ENCODE results near the gene FNDC3B.

The FNDC3B gene

DNA sequence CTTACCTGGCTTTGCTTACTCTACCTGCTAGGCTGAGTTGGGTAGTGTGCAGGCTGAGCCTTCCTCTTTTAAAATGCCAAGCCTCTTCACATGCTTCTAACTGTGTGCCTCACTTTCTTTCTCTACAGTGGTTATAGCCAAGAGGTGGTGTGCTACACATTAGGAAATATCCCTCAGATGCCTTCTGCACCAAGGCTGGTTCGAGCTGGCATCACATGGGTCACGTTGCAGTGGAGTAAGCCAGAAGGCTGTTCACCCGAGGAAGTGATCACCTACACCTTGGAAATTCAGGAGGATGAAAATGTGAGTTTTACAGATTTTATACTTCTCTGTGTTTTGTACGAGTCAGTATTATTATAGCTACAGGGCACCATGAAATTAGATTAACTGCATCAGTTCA is 291.0 kb downstream of the FNDC3B start:
- Histone ChIP-seq H3K27me3 (ENCODE audit: control insufficient read depth in 1 of 2, insufficient read depth in 2 of 2, low read length in 2 of 2) (no peaks in the 10 kb centered on the region), H3K4me1 (ENCODE audit: control insufficient read depth in 1 of 2, insufficient read depth in 2 of 2, low read length in 2 of 2) (peaks cover 0 to 5% of the 10 kb centered on the region in 2 donors), H3K9me3 (ENCODE audit: control insufficient read depth in 1 of 2, low read length in 2 of 2) (no peaks in the 10 kb centered on the region), H3K36me3 (ENCODE audit: control insufficient read depth in 1 of 2, insufficient read depth in 2 of 2, low read length in 2 of 2) (peaks cover 31 to 36% of the 10 kb centered on the region in 2 donors), H3K9ac (ENCODE audit: low read depth in 1 of 2, low read length in 2 of 2) (no peak overlapping the region), H3K27ac (ENCODE audit: low read depth, low read length) (no peak overlapping the region), H3K4me3 (ENCODE audit: low read depth in 1 of 2, low read length in 2 of 2) (no peak overlapping the region)

DNA sequence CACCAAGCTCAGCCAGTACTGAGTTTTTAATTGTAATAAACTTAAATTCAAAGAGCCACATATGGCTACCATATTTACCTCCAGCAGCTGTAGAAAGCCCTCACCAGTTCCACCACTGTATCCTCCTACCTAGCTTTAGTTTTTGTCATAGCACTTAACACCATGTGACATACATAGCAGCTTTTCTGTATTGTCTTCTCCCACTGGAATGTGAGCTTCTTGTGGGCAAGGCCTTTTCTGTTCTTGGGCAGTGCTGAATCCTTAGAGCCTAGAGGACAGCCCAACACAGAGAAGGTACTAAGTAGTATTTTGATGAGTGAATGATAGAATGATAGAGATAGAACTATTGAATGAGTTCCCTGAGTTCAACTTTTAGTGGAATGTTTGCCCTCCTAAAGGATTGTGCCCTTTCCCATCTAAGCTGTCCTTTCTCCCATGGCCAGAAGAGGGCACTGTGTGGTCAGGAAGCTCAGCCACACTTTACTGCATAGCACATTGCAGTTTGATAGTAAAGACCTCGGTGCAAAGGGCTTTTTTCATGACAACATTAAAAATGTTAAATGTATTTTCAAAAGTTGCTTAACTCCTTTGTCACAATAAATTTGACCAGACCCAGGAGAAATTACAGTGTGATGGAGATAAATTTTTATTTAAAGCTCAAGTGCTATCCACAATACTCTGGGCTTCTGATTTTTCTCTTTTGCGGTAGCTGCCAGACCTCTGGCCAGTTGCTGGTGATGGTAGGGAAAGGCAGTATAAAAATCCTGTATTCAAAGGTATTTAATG is 293.1 kb downstream of the FNDC3B start:
- Histone ChIP-seq H3K27me3 (ENCODE audit: control insufficient read depth in 1 of 2, insufficient read depth in 2 of 2, low read length in 2 of 2) (no peaks in the 10 kb centered on the region), H3K4me1 (ENCODE audit: control insufficient read depth in 1 of 2, insufficient read depth in 2 of 2, low read length in 2 of 2) (peaks cover 0 to 5% of the 10 kb centered on the region in 2 donors), H3K27ac (ENCODE audit: low read depth, low read length) (no peak overlapping the region), H3K4me3 (ENCODE audit: low read depth in 1 of 2, low read length in 2 of 2) (no peak overlapping the region), H3K9ac (ENCODE audit: low read depth in 1 of 2, low read length in 2 of 2) (no peak overlapping the region), H3K36me3 (ENCODE audit: control insufficient read depth in 1 of 2, insufficient read depth in 2 of 2, low read length in 2 of 2) (peaks cover 31 to 36% of the 10 kb centered on the region in 2 donors), H3K9me3 (ENCODE audit: control insufficient read depth in 1 of 2, low read length in 2 of 2) (no peaks in the 10 kb centered on the region)

DNA sequence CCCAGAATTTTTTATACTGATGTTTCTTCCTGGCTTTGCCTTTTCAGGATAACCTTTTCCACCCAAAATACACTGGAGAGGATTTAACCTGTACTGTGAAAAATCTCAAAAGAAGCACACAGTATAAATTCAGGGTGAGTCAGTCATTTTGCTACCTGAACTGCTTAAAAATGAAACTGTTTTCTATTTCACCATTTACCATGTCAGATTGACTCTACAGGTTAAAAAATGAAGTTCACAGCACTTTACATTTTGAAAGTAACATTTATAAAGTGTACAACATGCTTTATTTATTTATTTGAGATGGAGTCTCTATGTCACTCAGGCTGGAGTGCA is 293.6 kb downstream of the FNDC3B start:
- Histone ChIP-seq H3K9ac (ENCODE audit: low read depth in 1 of 2, low read length in 2 of 2) (no peak overlapping the region), H3K4me3 (ENCODE audit: low read depth in 1 of 2, low read length in 2 of 2) (no peak overlapping the region), H3K27ac (ENCODE audit: low read depth, low read length) (no peak overlapping the region), H3K27me3 (ENCODE audit: control insufficient read depth in 1 of 2, insufficient read depth in 2 of 2, low read length in 2 of 2) (no peaks in the 10 kb centered on the region), H3K36me3 (ENCODE audit: control insufficient read depth in 1 of 2, insufficient read depth in 2 of 2, low read length in 2 of 2) (peaks cover 26 to 40% of the 10 kb centered on the region in 2 donors), H3K9me3 (ENCODE audit: control insufficient read depth in 1 of 2, low read length in 2 of 2) (no peaks in the 10 kb centered on the region), H3K4me1 (ENCODE audit: control insufficient read depth in 1 of 2, insufficient read depth in 2 of 2, low read length in 2 of 2) (peaks cover 0 to 5% of the 10 kb centered on the region in 2 donors)

DNA sequence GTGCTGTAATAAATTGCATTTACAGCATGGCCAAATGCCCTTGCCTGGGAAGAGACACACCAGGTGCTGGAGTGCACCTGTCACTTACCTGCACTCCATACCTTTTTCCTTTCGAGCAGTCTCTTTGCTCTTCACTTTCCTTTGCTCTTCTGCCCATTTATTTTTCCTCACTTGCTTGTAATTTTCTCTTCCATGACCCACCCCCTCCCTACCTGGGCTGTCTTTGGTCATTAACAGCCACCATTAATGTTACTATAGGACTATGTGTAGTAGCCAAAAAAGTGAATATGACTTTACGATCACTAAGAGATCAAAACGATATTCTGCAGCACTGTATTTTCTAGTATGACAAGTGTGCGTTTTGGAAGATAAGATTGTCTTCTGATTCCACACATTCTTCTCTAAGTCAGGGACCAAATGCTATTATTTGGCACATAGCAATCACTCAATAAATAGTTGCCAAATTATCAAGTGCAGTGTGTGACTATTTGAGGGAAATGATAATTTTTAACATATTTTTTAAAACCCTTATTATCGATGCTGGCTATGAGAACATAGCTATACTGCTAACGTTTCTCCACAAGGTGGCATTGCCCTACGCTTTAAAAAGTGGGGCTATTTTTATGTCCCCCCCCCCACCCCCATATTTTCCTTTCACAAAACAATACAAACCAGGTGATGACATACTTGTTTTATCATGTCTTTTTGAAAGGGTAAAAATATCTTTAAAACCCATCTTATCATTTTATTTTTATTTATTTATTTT is 294.5 kb downstream of the FNDC3B start:
- Histone ChIP-seq H3K4me3 (ENCODE audit: low read depth in 1 of 2, low read length in 2 of 2) (no peak overlapping the region), H3K36me3 (ENCODE audit: control insufficient read depth in 1 of 2, insufficient read depth in 2 of 2, low read length in 2 of 2) (peaks cover 21 to 38% of the 10 kb centered on the region in 2 donors), H3K9ac (ENCODE audit: low read depth in 1 of 2, low read length in 2 of 2) (no peak overlapping the region), H3K9me3 (ENCODE audit: control insufficient read depth in 1 of 2, low read length in 2 of 2) (no peaks in the 10 kb centered on the region), H3K4me1 (ENCODE audit: control insufficient read depth in 1 of 2, insufficient read depth in 2 of 2, low read length in 2 of 2) (peaks cover 0 to 5% of the 10 kb centered on the region in 2 donors), H3K27ac (ENCODE audit: low read depth, low read length) (no peak overlapping the region), H3K27me3 (ENCODE audit: control insufficient read depth in 1 of 2, insufficient read depth in 2 of 2, low read length in 2 of 2) (no peaks in the 10 kb centered on the region)

DNA sequence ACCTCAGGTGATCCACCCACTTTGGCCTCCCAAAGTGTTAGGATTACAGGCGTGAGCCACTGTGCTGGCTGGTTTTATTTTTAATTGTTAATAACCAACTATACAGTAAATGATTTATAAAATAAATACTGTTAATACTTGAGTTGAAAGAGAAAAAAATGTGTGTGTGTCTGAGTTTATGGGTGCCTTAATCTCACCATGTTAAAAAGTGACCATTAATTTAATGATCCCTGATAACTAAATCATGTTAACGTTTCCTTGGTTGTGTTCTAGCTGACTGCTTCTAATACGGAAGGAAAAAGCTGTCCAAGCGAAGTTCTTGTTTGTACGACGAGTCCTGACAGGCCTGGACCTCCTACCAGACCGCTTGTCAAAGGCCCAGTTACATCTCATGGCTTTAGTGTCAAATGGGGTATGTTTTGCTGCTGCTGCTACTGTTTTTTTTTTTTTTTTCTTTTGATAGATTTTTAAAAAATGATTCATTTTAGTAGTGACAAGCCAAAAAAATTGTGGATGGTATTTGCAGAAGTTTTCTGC is 295.4 kb downstream of the FNDC3B start:
- no peak overlapping the region for H3K4me3 ChIP-seq (ENCODE audit: low read depth in 1 of 2, low read length in 2 of 2)
- H3K9ac ChIP-seq (ENCODE audit: low read depth in 1 of 2, low read length in 2 of 2): no peak overlapping the region
- H3K27me3 ChIP-seq (ENCODE audit: control insufficient read depth in 1 of 2, insufficient read depth in 2 of 2, low read length in 2 of 2): no peaks in the 10 kb centered on the region
- peaks cover 0 to 5% of the 10 kb centered on the region in 2 donors for H3K4me1 ChIP-seq (ENCODE audit: control insufficient read depth in 1 of 2, insufficient read depth in 2 of 2, low read length in 2 of 2)
- H3K9me3 ChIP-seq (ENCODE audit: control insufficient read depth in 1 of 2, low read length in 2 of 2): no peaks in the 10 kb centered on the region
- no peak overlapping the region for H3K27ac ChIP-seq (ENCODE audit: low read depth, low read length)
- H3K36me3 ChIP-seq (ENCODE audit: control insufficient read depth in 1 of 2, insufficient read depth in 2 of 2, low read length in 2 of 2): peaks cover 15 to 32% of the 10 kb centered on the region in 2 donors

DNA sequence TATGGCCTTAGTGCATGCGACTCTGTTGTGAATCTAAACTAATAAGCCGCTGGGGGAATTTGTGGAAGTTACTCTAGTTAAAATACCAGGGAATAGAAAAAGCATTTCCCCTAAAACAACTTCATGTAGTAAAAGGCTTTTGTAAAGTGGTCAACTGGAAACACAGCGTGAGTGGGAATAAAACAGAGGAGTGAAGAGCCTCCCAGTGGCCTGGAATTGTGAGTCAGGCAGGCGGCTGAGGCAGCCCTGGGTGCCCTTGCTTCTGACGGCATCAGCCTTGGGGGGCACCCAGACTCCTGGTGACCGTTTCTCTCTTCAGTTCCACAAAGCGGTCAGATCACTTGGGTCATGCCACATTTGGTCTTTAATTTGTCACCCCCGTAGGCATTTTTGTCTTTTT is 300.5 kb downstream of the FNDC3B start:
- Histone ChIP-seq H3K27me3 (ENCODE audit: control insufficient read depth in 1 of 2, insufficient read depth in 2 of 2, low read length in 2 of 2) (no peaks in the 10 kb centered on the region), H3K27ac (ENCODE audit: low read depth, low read length) (no peak overlapping the region), H3K9me3 (ENCODE audit: control insufficient read depth in 1 of 2, low read length in 2 of 2) (no peaks in the 10 kb centered on the region), H3K9ac (ENCODE audit: low read depth in 1 of 2, low read length in 2 of 2) (no peak overlapping the region), H3K4me1 (ENCODE audit: control insufficient read depth in 1 of 2, insufficient read depth in 2 of 2, low read length in 2 of 2) (no peaks in the 10 kb centered on the region), H3K4me3 (ENCODE audit: low read depth in 1 of 2, low read length in 2 of 2) (no peak overlapping the region), H3K36me3 (ENCODE audit: control insufficient read depth in 1 of 2, insufficient read depth in 2 of 2, low read length in 2 of 2) (peaks cover 24 to 47% of the 10 kb centered on the region in 2 donors)

DNA sequence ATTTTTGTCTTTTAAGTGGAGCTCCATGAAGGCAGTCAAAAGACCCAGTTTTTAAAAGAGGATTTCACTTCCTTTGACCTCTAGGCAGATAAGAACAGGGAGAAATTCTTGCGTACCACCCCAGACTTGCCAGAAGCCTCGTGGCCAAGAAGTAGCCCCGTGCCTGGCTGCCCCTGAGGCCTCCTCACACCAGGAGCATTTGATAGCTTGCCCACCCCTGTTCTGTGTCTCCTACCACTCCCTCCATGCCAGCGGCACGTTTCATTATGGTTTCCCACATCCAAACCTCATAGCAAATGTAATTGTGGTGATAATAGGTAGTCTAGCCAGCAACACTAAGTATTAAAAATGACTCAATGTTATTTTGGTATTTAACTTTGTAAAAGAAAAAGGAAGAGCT is 301.2 kb downstream of the FNDC3B start:
- Histone ChIP-seq H3K27ac (ENCODE audit: low read depth, low read length) (no peak overlapping the region), H3K4me1 (ENCODE audit: control insufficient read depth in 1 of 2, insufficient read depth in 2 of 2, low read length in 2 of 2) (no peaks in the 10 kb centered on the region), H3K4me3 (ENCODE audit: low read depth in 1 of 2, low read length in 2 of 2) (no peak overlapping the region), H3K9ac (ENCODE audit: low read depth in 1 of 2, low read length in 2 of 2) (no peak overlapping the region), H3K9me3 (ENCODE audit: control insufficient read depth in 1 of 2, low read length in 2 of 2) (no peaks in the 10 kb centered on the region), H3K27me3 (ENCODE audit: control insufficient read depth in 1 of 2, insufficient read depth in 2 of 2, low read length in 2 of 2) (no peaks in the 10 kb centered on the region), H3K36me3 (ENCODE audit: control insufficient read depth in 1 of 2, insufficient read depth in 2 of 2, low read length in 2 of 2) (peaks cover 26 to 54% of the 10 kb centered on the region in 2 donors)

DNA sequence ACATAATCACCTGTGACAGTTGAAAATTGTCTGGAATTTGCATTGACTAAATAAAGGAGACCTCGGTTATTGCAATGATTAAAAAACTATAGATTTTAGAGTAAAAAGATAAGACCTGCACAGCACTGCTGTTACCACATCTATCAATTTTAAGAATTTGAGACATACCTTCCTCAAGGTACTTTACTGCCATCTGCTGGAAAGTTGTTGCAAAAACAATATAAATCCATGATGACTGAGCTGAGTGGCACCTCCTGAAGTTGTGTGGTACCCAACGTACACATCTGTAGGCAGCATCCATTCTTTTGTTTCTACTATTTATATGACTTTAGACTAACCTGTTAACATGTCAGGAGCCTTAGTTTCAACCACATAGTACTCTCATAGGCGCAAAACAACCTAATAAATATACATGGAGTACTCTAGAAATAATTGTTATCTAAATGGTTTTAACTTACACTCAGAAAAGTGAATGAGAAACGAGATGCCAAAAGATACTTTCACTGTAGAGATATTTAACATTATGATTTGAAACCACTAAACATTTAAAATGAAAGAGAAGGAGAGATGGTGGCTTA is 302.2 kb downstream of the FNDC3B start:
- H3K4me1 ChIP-seq (ENCODE audit: control insufficient read depth in 1 of 2, insufficient read depth in 2 of 2, low read length in 2 of 2): no peaks in the 10 kb centered on the region
- no peak overlapping the region for H3K4me3 ChIP-seq (ENCODE audit: low read depth in 1 of 2, low read length in 2 of 2)
- no peaks in the 10 kb centered on the region for H3K9me3 ChIP-seq (ENCODE audit: control insufficient read depth in 1 of 2, low read length in 2 of 2)
- no peak overlapping the region for H3K9ac ChIP-seq (ENCODE audit: low read depth in 1 of 2, low read length in 2 of 2)
- no peaks in the 10 kb centered on the region for H3K27me3 ChIP-seq (ENCODE audit: control insufficient read depth in 1 of 2, insufficient read depth in 2 of 2, low read length in 2 of 2)
- peaks cover 27 to 62% of the 10 kb centered on the region in 2 donors for H3K36me3 ChIP-seq (ENCODE audit: control insufficient read depth in 1 of 2, insufficient read depth in 2 of 2, low read length in 2 of 2)
- no peak overlapping the region for H3K27ac ChIP-seq (ENCODE audit: low read depth, low read length)

DNA sequence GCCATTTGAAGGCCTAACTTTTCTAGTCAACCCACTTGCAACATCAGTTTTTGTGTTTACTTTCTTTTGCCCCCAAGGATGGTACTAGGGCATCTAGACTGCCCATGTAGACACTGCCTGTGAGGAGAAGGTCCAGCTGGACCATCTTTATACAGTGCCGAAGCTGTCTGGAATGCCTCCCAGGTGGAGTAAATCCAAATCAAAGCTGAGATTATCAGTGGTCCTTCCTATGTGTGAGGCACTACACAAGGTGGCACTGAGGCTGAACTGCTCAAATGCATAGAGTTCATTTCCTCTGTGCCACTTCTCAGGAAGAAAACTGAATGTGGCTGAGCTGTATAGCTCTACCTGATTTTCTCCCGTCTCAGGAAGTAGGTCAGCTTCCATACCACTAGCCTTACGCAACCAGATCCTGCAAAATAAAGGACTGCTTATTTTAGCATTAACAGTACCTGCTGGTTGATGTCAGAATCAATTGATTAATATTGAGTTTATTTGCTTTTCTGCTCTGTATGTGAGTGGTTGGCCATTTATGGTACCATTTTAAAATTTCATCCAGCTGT is 302.8 kb downstream of the FNDC3B start:
- H3K27ac ChIP-seq (ENCODE audit: low read depth, low read length): no peak overlapping the region
- H3K27me3 ChIP-seq (ENCODE audit: control insufficient read depth in 1 of 2, insufficient read depth in 2 of 2, low read length in 2 of 2): no peaks in the 10 kb centered on the region
- no peaks in the 10 kb centered on the region for H3K9me3 ChIP-seq (ENCODE audit: control insufficient read depth in 1 of 2, low read length in 2 of 2)
- H3K9ac ChIP-seq (ENCODE audit: low read depth in 1 of 2, low read length in 2 of 2): no peak overlapping the region
- peaks cover 27 to 65% of the 10 kb centered on the region in 2 donors for H3K36me3 ChIP-seq (ENCODE audit: control insufficient read depth in 1 of 2, insufficient read depth in 2 of 2, low read length in 2 of 2)
- no peak overlapping the region for H3K4me3 ChIP-seq (ENCODE audit: low read depth in 1 of 2, low read length in 2 of 2)
- no peaks in the 10 kb centered on the region for H3K4me1 ChIP-seq (ENCODE audit: control insufficient read depth in 1 of 2, insufficient read depth in 2 of 2, low read length in 2 of 2)

DNA sequence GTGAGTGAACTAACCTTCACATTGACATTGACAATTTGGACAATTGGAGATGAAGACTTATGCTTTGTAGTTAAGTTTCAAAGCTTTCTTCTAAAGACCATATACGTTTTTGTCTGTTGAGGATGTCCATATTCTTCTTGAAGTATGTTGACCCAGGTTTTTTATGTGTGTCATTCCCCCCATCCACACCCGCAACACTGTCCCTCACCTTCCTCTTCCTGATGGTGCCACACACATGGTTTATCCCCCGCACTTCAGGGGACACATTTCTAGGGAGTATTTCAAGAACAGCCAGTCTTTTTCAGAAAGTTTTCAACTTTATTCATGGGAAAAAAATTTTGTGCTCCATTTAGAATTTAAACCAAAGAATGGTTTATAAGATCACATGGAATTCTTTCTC is 303.7 kb downstream of the FNDC3B start:
- Histone ChIP-seq H3K4me3 (ENCODE audit: low read depth in 1 of 2, low read length in 2 of 2) (no peak overlapping the region), H3K9me3 (ENCODE audit: control insufficient read depth in 1 of 2, low read length in 2 of 2) (no peaks in the 10 kb centered on the region), H3K36me3 (ENCODE audit: control insufficient read depth in 1 of 2, insufficient read depth in 2 of 2, low read length in 2 of 2) (peaks cover 28 to 70% of the 10 kb centered on the region in 2 donors), H3K27me3 (ENCODE audit: control insufficient read depth in 1 of 2, insufficient read depth in 2 of 2, low read length in 2 of 2) (no peaks in the 10 kb centered on the region), H3K27ac (ENCODE audit: low read depth, low read length) (no peak overlapping the region), H3K9ac (ENCODE audit: low read depth in 1 of 2, low read length in 2 of 2) (no peak overlapping the region), H3K4me1 (ENCODE audit: control insufficient read depth in 1 of 2, insufficient read depth in 2 of 2, low read length in 2 of 2) (peaks cover 0 to 6% of the 10 kb centered on the region in 2 donors)

Measured in duodenal mucosa (tissue), 2 donors.